Trophoblast cell (in vitro differentiated cells and primary cell): ENCODE measurements around the gene PCDHB14.
"Not testable (repeated sequence)": the region's sequence is repeated elsewhere in the genome, so short reads cannot be mapped to it uniquely, and the experiment has no call there.

ENCODE experiments used
- DNase-seq, 2 donors: peaks; one replicate each; pipeline ENCODE4 v3.0.0-alpha.2; 2016
- H2AFZ ChIP-seq: 2 replicates; pipeline ENCODE4 v1.6.1; 2013; ENCODE audit warnings: low read length, moderate library complexity, mild to moderate bottlenecking; ENCODE audit not compliant: insufficient read depth, poor library complexity
- H2AK5ac ChIP-seq: 2 replicates; pipeline ENCODE4 v1.6.1; 2013; ENCODE audit warnings: mild to moderate bottlenecking, low read length
- H2BK120ac ChIP-seq: 2 replicates; pipeline ENCODE4 v1.6.1; 2013; ENCODE audit warnings: low read length, mild to moderate bottlenecking, moderate library complexity; ENCODE audit not compliant: insufficient read depth, poor library complexity
- H2BK12ac ChIP-seq: 2 replicates; pipeline ENCODE4 v1.6.1; 2013; ENCODE audit warnings: mild to moderate bottlenecking, low read length, moderate library complexity
- H2BK5ac ChIP-seq: 2 replicates; pipeline ENCODE4 v1.6.1; 2013; ENCODE audit warnings: low read length, low read depth, moderate library complexity, mild to moderate bottlenecking; ENCODE audit not compliant: poor library complexity
- H3K14ac ChIP-seq: 2 replicates; pipeline ENCODE4 v1.6.1; 2013; ENCODE audit warnings: mild to moderate bottlenecking, low read length
- H3K18ac ChIP-seq: 2 replicates; pipeline ENCODE4 v1.6.1; 2013; ENCODE audit warnings: mild to moderate bottlenecking, low read length
- H3K23ac ChIP-seq: 2 replicates; pipeline ENCODE4 v1.6.1; 2013; ENCODE audit warnings: low read length
- H3K27ac ChIP-seq: 2 replicates; pipeline ENCODE4 v1.5.1; 2013; ENCODE audit warnings: low read depth, mild to moderate bottlenecking, inconsistent platforms, low read length, moderate library complexity
- H3K27me3 ChIP-seq: 2 replicates; pipeline ENCODE4 v1.6.1; 2013; ENCODE audit warnings: inconsistent platforms, mild to moderate bottlenecking, low read length, moderate library complexity; ENCODE audit not compliant: insufficient read depth
- H3K36me3 ChIP-seq, 2 experiments: 1 replicate in 1 of 2; 2 replicates in 1 of 2; pipeline ENCODE4 v1.6.1; 2013; ENCODE audit warnings: low read length in 2 of 2, mild to moderate bottlenecking in 2 of 2, moderate library complexity in 1 of 2; ENCODE audit not compliant: insufficient read depth in 2 of 2, control insufficient read depth in 1 of 2
- H3K4ac ChIP-seq: 2 replicates; pipeline ENCODE4 v1.6.1; 2013; ENCODE audit warnings: low read depth, mild to moderate bottlenecking, low read length, moderate library complexity
- H3K4me1 ChIP-seq, 2 experiments: 1 replicate in 1 of 2; 2 replicates in 1 of 2; pipeline ENCODE4 v1.6.1; 2013; ENCODE audit warnings: low read length in 2 of 2, mild to moderate bottlenecking in 2 of 2, moderate library complexity in 1 of 2; ENCODE audit not compliant: insufficient read depth in 2 of 2, control insufficient read depth in 1 of 2
- H3K4me2 ChIP-seq: 2 replicates; pipeline ENCODE4 v1.6.1; 2013; ENCODE audit warnings: inconsistent platforms, mild to moderate bottlenecking, low read length, moderate library complexity
- H3K4me3 ChIP-seq: 2 replicates; pipeline ENCODE4 v1.5.1; 2013; ENCODE audit warnings: mild to moderate bottlenecking, low read depth, low read length, inconsistent platforms
- H3K79me1 ChIP-seq: one replicate; pipeline ENCODE4 v1.6.1; 2013; ENCODE audit warnings: low read length
- H3K79me2 ChIP-seq: 2 replicates; pipeline ENCODE4 v1.6.1; 2013; ENCODE audit warnings: low read length, mild to moderate bottlenecking; ENCODE audit not compliant: control insufficient read depth, insufficient read depth, poor library complexity
- H3K9ac ChIP-seq: 2 replicates; pipeline ENCODE4 v1.6.1; 2013; ENCODE audit warnings: mild to moderate bottlenecking, low read length
- H3K9me3 ChIP-seq: 2 replicates; pipeline ENCODE4 v1.6.1; 2013; ENCODE audit warnings: low read depth, mild to moderate bottlenecking, control low read depth, inconsistent platforms, low read length; ENCODE audit not compliant: insufficient read depth
- H4K12ac ChIP-seq: 2 replicates; pipeline ENCODE4 v1.6.1; 2013; ENCODE audit warnings: low read depth, mild to moderate bottlenecking, low read length, moderate library complexity
- H4K8ac ChIP-seq: 2 replicates; pipeline ENCODE4 v1.6.1; 2013; ENCODE audit warnings: low read depth, mild to moderate bottlenecking, low read length, moderate library complexity
- H4K91ac ChIP-seq: one replicate; pipeline ENCODE4 v1.6.1; 2013; ENCODE audit warnings: low read depth, mild to moderate bottlenecking, low read length, moderate library complexity
- WGBS: extraction: QIAGEN DNeasy Blood & Tissue Kit; methylation state at CpG from one replicate; pipeline ENCODE4 v1.1.7; 2013; ENCODE audit warnings: missing lambda C conversion rate; ENCODE audit not compliant: insufficient read length, insufficient coverage; ENCODE audit errors: extremely low coverage; 5-methylcytosine and 5-hydroxymethylcytosine counted together

The PCDHB14 gene

DNA sequence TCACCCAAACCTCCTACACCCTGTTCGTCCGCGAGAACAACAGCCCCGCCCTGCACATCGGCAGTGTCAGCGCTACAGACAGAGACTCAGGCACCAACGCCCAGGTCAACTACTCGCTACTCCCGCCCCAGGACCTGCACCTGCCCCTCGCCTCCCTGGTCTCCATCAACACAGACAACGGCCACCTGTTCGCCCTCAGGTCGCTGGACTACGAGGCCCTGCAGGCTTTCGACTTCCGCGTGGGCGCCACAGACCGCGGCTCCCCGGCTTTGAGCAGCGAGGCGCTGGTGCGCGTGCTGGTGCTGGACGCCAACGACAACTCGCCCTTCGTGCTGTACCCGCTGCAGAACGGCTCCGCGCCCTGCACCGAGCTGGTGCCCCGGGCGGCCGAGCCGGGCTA is 22.0 kb upstream of the PCDHB14 start:
- not testable (repeated sequence) for H3K27me3 ChIP-seq, H3K36me3 ChIP-seq, H3K9ac ChIP-seq, DNase-seq, H2BK12ac ChIP-seq, H3K79me1 ChIP-seq, H2AK5ac ChIP-seq, H4K8ac ChIP-seq, H3K4me1 ChIP-seq, H3K14ac ChIP-seq, H2BK120ac ChIP-seq, H3K4me2 ChIP-seq, H3K9me3 ChIP-seq, H3K4me3 ChIP-seq, H3K79me2 ChIP-seq, H4K91ac ChIP-seq, H4K12ac ChIP-seq, H3K27ac ChIP-seq, H3K18ac ChIP-seq, H3K4ac ChIP-seq, H2BK5ac ChIP-seq, H3K23ac ChIP-seq, H2AFZ ChIP-seq
- WGBS: no CpG with 5 or more reads among the region's 38 CpGs

DNA sequence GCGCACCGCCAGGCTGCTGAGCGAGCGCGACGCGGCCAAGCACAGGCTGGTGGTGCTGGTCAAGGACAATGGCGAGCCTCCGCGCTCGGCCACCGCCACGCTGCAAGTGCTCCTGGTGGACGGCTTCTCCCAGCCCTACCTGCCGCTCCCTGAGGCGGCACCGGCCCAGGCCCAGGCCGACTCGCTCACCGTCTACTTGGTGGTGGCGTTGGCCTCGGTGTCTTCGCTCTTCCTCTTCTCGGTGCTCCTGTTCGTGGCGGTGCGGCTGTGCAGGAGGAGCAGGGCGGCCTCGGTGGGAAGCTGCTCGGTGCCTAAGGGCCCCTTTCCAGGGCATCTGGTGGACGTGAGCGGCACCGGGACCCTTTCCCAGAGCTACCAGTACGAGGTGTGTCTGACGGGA is 21.5 kb upstream of the PCDHB14 start:
- H3K4me3 ChIP-seq, H4K8ac ChIP-seq, H2AK5ac ChIP-seq, H3K4me2 ChIP-seq, H4K91ac ChIP-seq, H2BK5ac ChIP-seq, H3K9ac ChIP-seq, H3K27ac ChIP-seq, H3K27me3 ChIP-seq, H3K79me1 ChIP-seq, H3K18ac ChIP-seq, H3K9me3 ChIP-seq, H4K12ac ChIP-seq, H3K4me1 ChIP-seq, H2AFZ ChIP-seq, H2BK120ac ChIP-seq, DNase-seq, H3K79me2 ChIP-seq, H3K36me3 ChIP-seq, H3K14ac ChIP-seq, H2BK12ac ChIP-seq, H3K4ac ChIP-seq, H3K23ac ChIP-seq: not testable (repeated sequence)
- WGBS: no CpG with 5 or more reads among the region's 35 CpGs

DNA sequence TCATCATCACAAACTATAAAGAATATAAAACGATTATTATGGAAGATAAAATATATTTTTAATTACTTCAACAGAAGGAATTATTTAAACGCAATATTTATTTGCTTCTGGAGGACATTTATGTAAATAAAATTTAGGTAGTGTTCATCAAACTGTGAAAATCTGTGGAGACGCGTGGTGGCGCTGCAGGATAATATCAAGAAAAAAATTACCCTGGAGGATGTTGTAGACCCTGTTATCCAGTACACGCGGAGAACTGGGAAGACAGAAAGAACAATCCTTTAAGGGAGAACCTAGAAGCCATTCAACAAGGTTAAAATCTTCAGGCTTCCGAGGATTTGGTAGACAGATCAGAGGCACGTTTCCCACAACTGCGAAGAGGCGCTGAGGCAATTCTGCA is 14.7 kb upstream of the PCDHB14 start, which contains the start of gene PCDHB12:
PCDHB12 (plus strand) TSS at position 242 of the 400 bp plus-strand sequence. CDS start 189 bp downstream, outside the sequence.
- WGBS: no CpG with 5 or more reads among the region's 11 CpGs
- DNase-seq: no peak
- Histone ChIP-seq H2BK120ac (no peak within 1 kb of the TSS), H3K79me1 (no peaks in the 10 kb centered on the region), H4K12ac (no peak within 1 kb of the TSS), H2AK5ac (no peak within 1 kb of the TSS), H3K18ac (no peak within 1 kb of the TSS), H3K4me1 (no peaks in the 10 kb centered on the region), H3K36me3 (peaks cover 0 to 1% of the 10 kb centered on the region in 2 experiments), H3K9me3 (no peaks in the 10 kb centered on the region), H3K27me3 (no peaks in the 10 kb centered on the region), H4K8ac (no peak within 1 kb of the TSS), H2BK12ac (no peak within 1 kb of the TSS), H3K9ac (no peak within 1 kb of the TSS), H3K79me2 (no peaks in the 10 kb centered on the region), H2AFZ (no peak within 1 kb of the TSS), H3K27ac (no peak within 1 kb of the TSS), H3K14ac (no peak within 1 kb of the TSS), H3K4me3 (no peak within 1 kb of the TSS), H3K4ac (no peak within 1 kb of the TSS), H4K91ac (no peak within 1 kb of the TSS), H2BK5ac (no peak within 1 kb of the TSS), H3K23ac (no peak within 1 kb of the TSS), H3K4me2 (no peak within 1 kb of the TSS)

DNA sequence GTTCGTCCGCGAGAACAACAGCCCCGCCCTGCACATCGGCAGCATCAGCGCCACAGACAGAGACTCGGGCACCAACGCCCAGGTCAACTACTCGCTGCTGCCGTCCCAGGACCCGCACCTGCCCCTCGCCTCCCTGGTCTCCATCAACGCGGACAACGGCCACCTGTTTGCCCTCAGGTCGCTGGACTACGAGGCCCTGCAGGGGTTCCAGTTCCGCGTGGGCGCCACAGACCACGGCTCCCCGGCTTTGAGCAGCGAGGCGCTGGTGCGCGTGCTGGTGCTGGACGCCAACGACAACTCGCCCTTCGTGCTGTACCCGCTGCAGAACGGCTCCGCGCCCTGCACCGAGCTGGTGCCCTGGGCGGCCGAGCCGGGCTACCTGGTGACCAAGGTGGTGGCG is 12.9 kb upstream of the PCDHB14 start:
- H2BK5ac ChIP-seq, H3K4me3 ChIP-seq, H3K27me3 ChIP-seq, H3K14ac ChIP-seq, H2BK120ac ChIP-seq, H3K79me1 ChIP-seq, H3K27ac ChIP-seq, H3K4ac ChIP-seq, H4K91ac ChIP-seq, H3K4me1 ChIP-seq, H2AK5ac ChIP-seq, H4K8ac ChIP-seq, H2AFZ ChIP-seq, DNase-seq, H2BK12ac ChIP-seq, H3K23ac ChIP-seq, H3K18ac ChIP-seq, H3K36me3 ChIP-seq, H3K9me3 ChIP-seq, H3K9ac ChIP-seq, H3K4me2 ChIP-seq, H3K79me2 ChIP-seq, H4K12ac ChIP-seq: not testable (repeated sequence)
- WGBS: no CpG with 5 or more reads among the region's 39 CpGs
